ENCODE results near the gene SPEF2.

The SPEF2 gene

DNA sequence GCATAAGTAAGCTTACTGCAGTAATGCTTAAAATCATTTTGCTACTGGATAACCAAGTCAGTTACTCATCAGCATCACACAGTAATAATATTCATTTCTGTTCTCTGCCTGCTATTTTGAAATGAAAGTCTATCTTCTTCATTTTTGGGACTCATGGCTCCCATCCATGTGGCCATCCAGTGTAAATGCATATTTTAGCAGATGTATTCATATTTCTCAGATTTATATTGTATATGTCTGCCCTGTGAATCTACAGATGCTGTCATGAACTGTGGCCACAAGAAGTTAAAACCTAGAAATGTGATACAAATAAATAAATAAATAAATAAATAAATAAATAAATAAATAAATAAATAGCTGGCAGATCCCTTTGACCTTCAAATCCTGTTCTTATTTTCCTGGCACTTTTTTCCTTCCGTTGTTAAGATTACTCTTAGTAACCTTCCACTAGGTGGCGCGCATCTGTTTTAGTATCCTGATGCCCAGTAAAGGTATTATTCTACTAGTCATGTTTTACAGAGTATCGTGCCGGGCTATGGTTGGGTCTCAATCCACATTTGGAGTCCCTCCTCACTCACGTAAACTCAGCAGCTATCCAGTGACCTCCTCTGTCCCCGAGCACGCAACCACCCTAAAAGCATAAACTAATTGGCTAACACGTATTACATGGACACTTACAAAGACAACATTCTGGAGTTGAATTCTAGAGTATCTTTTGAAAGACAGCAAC lies 159.9 kb downstream of the SPEF2 start (continued):
- TF ChIP-seq, protein P1, sequence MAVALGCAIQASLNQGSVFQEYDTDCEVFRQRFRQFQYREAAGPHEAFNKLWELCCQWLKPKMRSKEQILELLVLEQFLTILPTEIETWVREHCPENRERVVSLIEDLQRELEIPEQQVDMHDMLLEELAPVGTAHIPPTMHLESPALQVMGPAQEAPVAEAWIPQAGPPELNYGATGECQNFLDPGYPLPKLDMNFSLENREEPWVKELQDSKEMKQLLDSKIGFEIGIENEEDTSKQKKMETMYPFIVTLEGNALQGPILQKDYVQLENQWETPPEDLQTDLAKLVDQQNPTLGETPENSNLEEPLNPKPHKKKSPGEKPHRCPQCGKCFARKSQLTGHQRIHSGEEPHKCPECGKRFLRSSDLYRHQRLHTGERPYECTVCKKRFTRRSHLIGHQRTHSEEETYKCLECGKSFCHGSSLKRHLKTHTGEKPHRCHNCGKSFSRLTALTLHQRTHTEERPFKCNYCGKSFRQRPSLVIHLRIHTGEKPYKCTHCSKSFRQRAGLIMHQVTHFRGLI (tag by site-specific recombination; IDR thresholded peaks at IDR 0.05), result no peak
- peak; percentile 41; the same call in 1 of the 2 replicates for TF ChIP-seq GFI1B (tag by site-specific recombination; IDR thresholded peaks at IDR 0.05)
- TF ChIP-seq, protein P2, sequence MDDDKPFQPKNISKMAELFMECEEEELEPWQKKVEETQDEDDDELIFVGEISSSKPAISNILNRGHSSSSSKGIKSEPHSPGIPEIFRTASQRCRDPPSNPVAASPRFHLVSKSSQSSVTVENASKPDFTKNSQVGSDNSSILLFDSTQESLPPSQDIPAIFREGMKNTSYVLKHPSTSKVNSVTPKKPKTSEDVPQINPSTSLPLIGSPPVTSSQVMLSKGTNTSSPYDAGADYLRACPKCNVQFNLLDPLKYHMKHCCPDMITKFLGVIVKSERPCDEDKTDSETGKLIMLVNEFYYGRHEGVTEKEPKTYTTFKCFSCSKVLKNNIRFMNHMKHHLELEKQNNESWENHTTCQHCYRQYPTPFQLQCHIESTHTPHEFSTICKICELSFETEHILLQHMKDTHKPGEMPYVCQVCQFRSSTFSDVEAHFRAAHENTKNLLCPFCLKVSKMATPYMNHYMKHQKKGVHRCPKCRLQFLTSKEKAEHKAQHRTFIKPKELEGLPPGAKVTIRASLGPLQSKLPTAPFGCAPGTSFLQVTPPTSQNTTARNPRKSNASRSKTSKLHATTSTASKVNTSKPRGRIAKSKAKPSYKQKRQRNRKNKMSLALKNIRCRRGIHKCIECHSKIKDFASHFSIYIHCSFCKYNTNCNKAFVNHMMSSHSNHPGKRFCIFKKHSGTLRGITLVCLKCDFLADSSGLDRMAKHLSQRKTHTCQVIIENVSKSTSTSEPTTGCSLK (tag by site-specific recombination; IDR thresholded peaks at IDR 0.05), result no peak
- TF ChIP-seq ZNF404 (tag by site-specific recombination; IDR thresholded peaks at IDR 0.05), result peak; percentile 75; the same call in 1 of the 2 replicates
- TF ChIP-seq, protein P3, sequence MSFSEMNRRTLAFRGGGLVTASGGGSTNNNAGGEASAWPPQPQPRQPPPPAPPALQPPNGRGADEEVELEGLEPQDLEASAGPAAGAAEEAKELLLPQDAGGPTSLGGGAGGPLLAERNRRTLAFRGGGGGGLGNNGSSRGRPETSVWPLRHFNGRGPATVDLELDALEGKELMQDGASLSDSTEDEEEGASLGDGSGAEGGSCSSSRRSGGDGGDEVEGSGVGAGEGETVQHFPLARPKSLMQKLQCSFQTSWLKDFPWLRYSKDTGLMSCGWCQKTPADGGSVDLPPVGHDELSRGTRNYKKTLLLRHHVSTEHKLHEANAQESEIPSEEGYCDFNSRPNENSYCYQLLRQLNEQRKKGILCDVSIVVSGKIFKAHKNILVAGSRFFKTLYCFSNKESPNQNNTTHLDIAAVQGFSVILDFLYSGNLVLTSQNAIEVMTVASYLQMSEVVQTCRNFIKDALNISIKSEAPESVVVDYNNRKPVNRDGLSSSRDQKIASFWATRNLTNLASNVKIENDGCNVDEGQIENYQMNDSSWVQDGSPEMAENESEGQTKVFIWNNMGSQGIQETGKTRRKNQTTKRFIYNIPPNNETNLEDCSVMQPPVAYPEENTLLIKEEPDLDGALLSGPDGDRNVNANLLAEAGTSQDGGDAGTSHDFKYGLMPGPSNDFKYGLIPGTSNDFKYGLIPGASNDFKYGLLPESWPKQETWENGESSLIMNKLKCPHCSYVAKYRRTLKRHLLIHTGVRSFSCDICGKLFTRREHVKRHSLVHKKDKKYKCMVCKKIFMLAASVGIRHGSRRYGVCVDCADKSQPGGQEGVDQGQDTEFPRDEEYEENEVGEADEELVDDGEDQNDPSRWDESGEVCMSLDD (tag by site-specific recombination; IDR thresholded peaks at IDR 0.05), result no peak
- TF ChIP-seq, protein P4, sequence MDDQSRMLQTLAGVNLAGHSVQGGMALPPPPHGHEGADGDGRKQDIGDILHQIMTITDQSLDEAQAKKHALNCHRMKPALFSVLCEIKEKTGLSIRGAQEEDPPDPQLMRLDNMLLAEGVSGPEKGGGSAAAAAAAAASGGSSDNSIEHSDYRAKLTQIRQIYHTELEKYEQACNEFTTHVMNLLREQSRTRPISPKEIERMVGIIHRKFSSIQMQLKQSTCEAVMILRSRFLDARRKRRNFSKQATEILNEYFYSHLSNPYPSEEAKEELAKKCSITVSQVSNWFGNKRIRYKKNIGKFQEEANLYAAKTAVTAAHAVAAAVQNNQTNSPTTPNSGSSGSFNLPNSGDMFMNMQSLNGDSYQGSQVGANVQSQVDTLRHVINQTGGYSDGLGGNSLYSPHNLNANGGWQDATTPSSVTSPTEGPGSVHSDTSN (CRISPR knock-in tag; IDR thresholded peaks at IDR 0.05), result no peak
- TF ChIP-seq ZBTB7A (tag by site-specific recombination; IDR thresholded peaks at IDR 0.05; ENCODE audit: low read depth), result no peak

DNA sequence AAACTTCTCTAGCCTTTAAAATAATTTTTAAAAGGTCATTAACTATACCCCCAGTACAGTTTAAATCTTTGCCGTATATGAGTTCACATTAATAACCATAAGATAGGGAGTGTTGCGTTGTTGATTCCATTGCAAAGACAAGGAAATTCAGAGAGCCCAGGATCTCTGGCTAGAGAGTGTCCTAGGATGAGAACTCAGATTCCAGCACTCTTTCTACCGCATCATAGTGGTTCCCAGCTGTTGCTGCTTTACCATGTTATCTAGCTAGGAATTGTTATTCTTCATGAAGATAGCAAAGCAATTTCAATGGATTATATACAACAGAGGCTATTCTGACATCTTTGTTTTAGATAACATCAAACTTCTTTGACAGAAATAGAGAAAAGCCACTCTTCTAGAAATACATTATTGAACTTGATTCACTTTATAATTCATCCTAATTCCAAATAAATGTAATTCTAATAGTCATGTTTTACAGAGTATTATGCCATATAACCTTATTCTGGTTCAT lies 160.7 kb downstream of the SPEF2 start:
- CTCF ChIA-PET, result interaction anchor here (0.6 to 8.2 kb wide), 19 partner anchors 8 to 1970 kb away, joined by 3 to 147 read pairs (median 4); no protein-coding TSS in a partner anchor
- H3K36me3 ChIP-seq (ENCODE audit: control insufficient read depth in 2 of 2, insufficient read depth in 1 of 2, low read length in 2 of 2), result no peaks in the 10 kb centered on the region
- H3K4me3 ChIP-seq (ENCODE audit: low read depth, low read length), result no peak overlapping the region
- H3K4me1 ChIP-seq (ENCODE audit: control insufficient read depth, insufficient read depth, low read length), result no peaks in the 10 kb centered on the region
- POLR2A ChIA-PET, result no interaction called here
- no peaks in the 10 kb centered on the region for H3K9me3 ChIP-seq (ENCODE audit: control insufficient read depth, insufficient read depth, low read depth, low read length)
- no peak overlapping the region for H3K27ac ChIP-seq (ENCODE audit: extremely low read depth, low read depth, low read length)
- TF ChIP-seq ZNF529 (tag by site-specific recombination; IDR thresholded peaks at IDR 0.05; ENCODE audit: insufficient replicate concordance), result no peak
- no peak for TF ChIP-seq ZNF335 (tag by site-specific recombination; conservative IDR thresholded peaks at IDR 0.05)
- TF ChIP-seq, protein P5, sequence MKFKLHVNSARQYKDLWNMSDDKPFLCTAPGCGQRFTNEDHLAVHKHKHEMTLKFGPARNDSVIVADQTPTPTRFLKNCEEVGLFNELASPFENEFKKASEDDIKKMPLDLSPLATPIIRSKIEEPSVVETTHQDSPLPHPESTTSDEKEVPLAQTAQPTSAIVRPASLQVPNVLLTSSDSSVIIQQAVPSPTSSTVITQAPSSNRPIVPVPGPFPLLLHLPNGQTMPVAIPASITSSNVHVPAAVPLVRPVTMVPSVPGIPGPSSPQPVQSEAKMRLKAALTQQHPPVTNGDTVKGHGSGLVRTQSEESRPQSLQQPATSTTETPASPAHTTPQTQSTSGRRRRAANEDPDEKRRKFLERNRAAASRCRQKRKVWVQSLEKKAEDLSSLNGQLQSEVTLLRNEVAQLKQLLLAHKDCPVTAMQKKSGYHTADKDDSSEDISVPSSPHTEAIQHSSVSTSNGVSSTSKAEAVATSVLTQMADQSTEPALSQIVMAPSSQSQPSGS (tag by site-specific recombination; IDR thresholded peaks at IDR 0.05; ENCODE audit: low read depth), result no peak
- TF ChIP-seq ZNF530 (tag by site-specific recombination; IDR thresholded peaks at IDR 0.05; ENCODE audit: low read depth), result no peak
- TF ChIP-seq ZNF114 (tag by site-specific recombination; IDR thresholded peaks at IDR 0.05), result no peak
- TF ChIP-seq ZNF394 (tag by site-specific recombination; IDR thresholded peaks at IDR 0.05; ENCODE audit: borderline replicate concordance), result no peak
- no peak for TF ChIP-seq ZNF274 (IDR thresholded peaks at IDR 0.05; ENCODE audit: low read length)
- TF ChIP-seq ZNF274 (tag by site-specific recombination; IDR thresholded peaks at IDR 0.05; ENCODE audit: borderline replicate concordance), result no peak
- TF ChIP-seq KLF1 (tag by site-specific recombination; IDR thresholded peaks at IDR 0.05), result no peak
- no peak for TF ChIP-seq ZNF654 (tag by site-specific recombination; IDR thresholded peaks at IDR 0.05; ENCODE audit: low read depth)
- TF ChIP-seq, protein P6, sequence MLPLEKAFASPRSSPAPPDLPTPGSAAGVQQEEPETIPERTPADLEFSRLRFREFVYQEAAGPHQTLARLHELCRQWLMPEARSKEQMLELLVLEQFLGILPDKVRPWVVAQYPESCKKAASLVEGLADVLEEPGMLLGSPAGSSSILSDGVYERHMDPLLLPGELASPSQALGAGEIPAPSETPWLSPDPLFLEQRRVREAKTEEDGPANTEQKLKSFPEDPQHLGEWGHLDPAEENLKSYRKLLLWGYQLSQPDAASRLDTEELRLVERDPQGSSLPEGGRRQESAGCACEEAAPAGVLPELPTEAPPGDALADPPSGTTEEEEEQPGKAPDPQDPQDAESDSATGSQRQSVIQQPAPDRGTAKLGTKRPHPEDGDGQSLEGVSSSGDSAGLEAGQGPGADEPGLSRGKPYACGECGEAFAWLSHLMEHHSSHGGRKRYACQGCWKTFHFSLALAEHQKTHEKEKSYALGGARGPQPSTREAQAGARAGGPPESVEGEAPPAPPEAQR (tag by site-specific recombination; IDR thresholded peaks at IDR 0.05), result no peak
- no peak for TF ChIP-seq ZNF561 (tag by site-specific recombination; IDR thresholded peaks at IDR 0.05; ENCODE audit: borderline replicate concordance)
- TF ChIP-seq ZNF585B (tag by site-specific recombination; IDR thresholded peaks at IDR 0.05), result no peak

Data from HEK293 (cell line).